Keratinocyte (primary cell): ENCODE data around the gene C4orf54.

ENCODE experiments used
- CTCF ChIP-seq, 3 experiments: IDR thresholded peaks in 1 of 3; conservative IDR thresholded peaks in 1 of 3; optimal IDR thresholded peaks in 1 of 3; 2 replicates in 2 of 3; 3 replicates in 1 of 3; pipeline versions ENCODE3 to v1.5.1; 2011; ENCODE audit warnings: low read length in 3 of 3, mild to moderate bottlenecking in 3 of 3, moderate library complexity in 2 of 3, control low read depth in 1 of 3, inconsistent platforms in 1 of 3; ENCODE audit not compliant: insufficient read depth in 2 of 3; ENCODE audit errors: extremely low read depth in 1 of 3
- EZH2 ChIP-seq: IDR thresholded peaks from one replicate; pipeline ENCODE4 v1.6.1; 2012; ENCODE audit warnings: inconsistent platforms, mild to moderate bottlenecking, low read length, moderate library complexity

- TF ChIP-seq CTCF (optimal IDR thresholded peaks at IDR 0.05 in 1 of 3, IDR thresholded peaks at IDR 0.05 in 1 of 3, conservative IDR thresholded peaks at IDR 0.05 in 1 of 3; ENCODE audit: extremely low read depth in 1 of 3, insufficient read depth in 2 of 3, low read length in 3 of 3): no peak
- no peak for TF ChIP-seq EZH2
Measured at GRCh38 chr4:99677161-99677560, 19.5 kb upstream of the C4orf54 start.
